Neural progenitor cell (in vitro differentiated cells): ENCODE results near the gene PPBP.

Experiments used
- EZH2 ChIP-seq: fragments of 200-600 bp; sonication (generic); IDR thresholded peaks from 2 replicates; pipeline ENCODE4 v1.6.1; 2017; ENCODE audit warnings: antibody characterized with exemption, mild to moderate bottlenecking, moderate library complexity
- TF ChIP-seq, protein P1 (sequence below): fragments of 200-600 bp; sonication (generic); IDR thresholded peaks from 2 replicates; pipeline ENCODE4 v1.5.1; 2017; ENCODE audit warnings: antibody characterized with exemption, mild to moderate bottlenecking

DNA sequence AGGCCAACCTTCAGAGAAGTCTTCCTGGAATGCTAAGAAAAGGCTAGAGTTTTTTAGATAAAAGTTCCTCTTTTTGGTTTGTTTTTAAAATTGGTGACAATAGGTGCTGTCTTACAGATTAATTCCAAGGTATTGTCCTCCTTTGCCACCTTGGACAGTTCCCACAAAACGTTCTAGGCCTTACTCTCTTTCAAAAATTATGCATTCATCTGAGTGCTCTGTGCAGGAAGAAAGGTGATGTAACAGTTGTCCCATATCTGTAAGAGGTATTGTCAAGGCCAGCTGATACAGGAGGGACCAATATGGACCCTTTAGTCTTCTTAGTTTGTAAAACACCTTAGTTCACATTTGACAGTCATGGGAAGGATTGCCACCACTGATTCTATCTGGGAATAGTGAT lies 26.3 kb upstream of the PPBP start:
- TF ChIP-seq, protein P1, sequence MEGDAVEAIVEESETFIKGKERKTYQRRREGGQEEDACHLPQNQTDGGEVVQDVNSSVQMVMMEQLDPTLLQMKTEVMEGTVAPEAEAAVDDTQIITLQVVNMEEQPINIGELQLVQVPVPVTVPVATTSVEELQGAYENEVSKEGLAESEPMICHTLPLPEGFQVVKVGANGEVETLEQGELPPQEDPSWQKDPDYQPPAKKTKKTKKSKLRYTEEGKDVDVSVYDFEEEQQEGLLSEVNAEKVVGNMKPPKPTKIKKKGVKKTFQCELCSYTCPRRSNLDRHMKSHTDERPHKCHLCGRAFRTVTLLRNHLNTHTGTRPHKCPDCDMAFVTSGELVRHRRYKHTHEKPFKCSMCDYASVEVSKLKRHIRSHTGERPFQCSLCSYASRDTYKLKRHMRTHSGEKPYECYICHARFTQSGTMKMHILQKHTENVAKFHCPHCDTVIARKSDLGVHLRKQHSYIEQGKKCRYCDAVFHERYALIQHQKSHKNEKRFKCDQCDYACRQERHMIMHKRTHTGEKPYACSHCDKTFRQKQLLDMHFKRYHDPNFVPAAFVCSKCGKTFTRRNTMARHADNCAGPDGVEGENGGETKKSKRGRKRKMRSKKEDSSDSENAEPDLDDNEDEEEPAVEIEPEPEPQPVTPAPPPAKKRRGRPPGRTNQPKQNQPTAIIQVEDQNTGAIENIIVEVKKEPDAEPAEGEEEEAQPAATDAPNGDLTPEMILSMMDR, result no peak
- no peak for TF ChIP-seq EZH2
